GM10266 (cell line): ENCODE measurements around the gene PHF20.

Experiments
- DNase-seq: peaks from one replicate; pipeline ENCODE4 v3.0.0; 2012; ENCODE audit errors: extremely low spot score
- TF ChIP-seq, protein P1 (sequence below): IDR thresholded peaks from 2 replicates; pipeline ENCODE4 v1.5.1; 2012; ENCODE audit warnings: mild to moderate bottlenecking, low read depth; ENCODE audit not compliant: control insufficient read depth, insufficient read depth; ENCODE audit errors: missing control alignments

The PHF20 gene

DNA sequence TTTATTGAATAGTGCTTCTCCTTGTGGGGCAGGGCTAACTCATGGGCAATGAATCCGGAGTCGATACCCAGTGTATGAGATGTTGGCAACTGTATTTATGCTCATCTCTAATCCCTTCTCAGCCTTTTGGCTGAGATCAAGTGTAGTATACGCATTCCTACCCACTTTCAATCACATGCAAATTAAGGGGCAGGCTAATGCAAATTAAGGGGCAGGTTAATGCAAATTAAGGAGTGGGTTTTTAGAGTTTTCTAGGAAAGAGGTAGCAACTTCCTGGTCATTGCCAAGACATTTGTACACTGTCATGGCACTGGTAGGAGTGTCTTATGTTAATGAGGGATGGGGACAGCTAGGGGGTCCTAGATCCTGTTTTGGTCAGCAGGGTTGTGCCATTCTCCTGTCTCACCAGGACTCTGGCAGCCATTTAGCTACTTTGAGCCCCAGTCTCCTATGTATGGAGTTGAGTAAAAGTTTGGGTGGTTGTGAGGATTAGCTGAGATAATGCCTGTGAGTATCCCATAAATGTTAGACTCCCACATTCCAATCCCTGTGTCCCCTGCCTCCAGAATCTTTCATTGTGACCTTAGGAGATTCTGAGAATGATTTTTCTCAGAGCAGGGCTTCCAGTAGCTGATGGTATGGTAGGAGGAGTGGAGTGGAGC lies 196.3 kb downstream of the PHF20 start, which contains the start of gene CNBD2:
Gene CNBD2 (plus strand): TSS at position 612 of the 662 bp plus-strand sequence. CDS start 173 bp downstream, outside the sequence.
- DNase-seq = no peak
- TF ChIP-seq, protein P1, sequence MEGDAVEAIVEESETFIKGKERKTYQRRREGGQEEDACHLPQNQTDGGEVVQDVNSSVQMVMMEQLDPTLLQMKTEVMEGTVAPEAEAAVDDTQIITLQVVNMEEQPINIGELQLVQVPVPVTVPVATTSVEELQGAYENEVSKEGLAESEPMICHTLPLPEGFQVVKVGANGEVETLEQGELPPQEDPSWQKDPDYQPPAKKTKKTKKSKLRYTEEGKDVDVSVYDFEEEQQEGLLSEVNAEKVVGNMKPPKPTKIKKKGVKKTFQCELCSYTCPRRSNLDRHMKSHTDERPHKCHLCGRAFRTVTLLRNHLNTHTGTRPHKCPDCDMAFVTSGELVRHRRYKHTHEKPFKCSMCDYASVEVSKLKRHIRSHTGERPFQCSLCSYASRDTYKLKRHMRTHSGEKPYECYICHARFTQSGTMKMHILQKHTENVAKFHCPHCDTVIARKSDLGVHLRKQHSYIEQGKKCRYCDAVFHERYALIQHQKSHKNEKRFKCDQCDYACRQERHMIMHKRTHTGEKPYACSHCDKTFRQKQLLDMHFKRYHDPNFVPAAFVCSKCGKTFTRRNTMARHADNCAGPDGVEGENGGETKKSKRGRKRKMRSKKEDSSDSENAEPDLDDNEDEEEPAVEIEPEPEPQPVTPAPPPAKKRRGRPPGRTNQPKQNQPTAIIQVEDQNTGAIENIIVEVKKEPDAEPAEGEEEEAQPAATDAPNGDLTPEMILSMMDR = no peak

DNA sequence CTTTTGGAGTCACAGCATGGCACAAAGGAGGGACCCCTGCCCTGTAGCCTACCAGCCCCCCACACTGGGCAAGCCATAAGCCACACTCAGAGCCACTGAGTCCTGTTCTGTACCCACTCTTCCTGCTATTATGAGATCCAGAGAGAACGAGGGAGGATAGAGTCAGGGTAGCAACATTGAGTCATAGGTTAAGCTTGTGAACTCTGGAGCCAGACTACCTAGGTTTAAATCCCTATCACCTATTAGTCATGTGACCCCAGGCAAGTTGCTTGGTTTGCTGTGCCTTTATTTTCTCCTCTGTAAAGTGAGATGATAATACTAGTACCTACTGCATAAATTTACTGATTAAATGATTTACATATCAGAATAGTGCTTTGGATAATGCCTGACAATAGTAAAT lies 197.1 kb downstream of the PHF20 start:
- no peak for DNase-seq
- TF ChIP-seq, protein P1 = no peak

DNA sequence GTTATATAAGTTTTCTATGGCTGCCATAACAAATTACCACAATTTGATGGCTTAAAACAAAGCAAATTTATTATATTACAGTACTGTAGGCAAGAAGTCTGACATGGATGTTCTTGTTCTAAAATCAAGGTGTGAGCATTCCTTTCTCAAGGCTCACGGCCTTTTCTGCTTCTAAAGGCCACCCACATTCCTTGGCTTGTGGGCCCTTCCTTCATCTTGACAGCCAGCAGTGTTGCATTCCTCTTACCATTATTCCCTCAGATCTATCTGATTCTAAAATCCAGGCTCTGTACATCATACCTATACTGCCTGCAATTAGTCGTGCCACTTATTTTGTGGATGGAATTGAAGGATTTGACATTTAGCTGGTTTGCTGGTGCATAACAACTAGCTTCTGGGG lies 200.2 kb downstream of the PHF20 start:
- DNase-seq = no peak
- TF ChIP-seq, protein P1 = no peak

DNA sequence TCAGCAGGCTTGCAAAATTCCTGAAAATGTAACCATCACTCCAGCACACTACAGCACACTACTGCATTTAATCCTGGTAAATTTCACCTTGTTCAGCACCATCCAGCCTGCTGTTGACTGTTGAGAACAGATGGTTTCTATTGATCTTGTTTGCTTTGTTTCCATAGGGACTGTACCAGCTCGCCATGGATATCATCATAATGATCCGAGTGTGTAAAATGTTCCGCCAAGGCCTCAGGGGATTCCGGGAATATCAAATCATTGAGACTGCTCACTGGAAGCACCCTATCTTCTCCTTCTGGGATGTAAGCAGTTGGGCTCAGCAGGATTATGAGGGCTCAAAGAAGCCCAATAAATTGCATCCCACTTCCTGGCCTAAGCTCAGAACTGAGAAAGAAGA lies 200.6 kb downstream of the PHF20 start:
- TF ChIP-seq, protein P1 = no peak
- DNase-seq = no peak

DNA sequence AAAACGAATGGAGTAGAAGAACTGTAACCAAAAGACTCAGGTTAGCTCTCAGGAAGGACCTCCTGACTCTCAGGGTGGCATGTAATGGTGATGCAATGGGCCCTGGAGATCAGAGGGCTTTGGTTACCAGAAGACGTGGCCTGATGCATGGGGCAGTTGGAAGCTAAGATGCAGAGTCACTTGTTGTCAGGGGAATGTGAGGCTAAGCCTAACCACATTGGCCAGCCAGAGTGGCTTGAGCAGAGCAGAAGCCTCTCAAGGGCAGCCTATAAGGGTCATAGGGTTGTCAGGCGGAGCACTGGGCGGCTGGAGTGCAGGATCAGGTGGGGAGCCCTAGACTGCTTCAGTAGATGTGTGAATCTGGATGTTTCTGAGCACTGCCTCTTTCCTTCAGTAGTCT lies 202.4 kb downstream of the PHF20 start:
- DNase-seq = no peak
- TF ChIP-seq, protein P1 = no peak

DNA sequence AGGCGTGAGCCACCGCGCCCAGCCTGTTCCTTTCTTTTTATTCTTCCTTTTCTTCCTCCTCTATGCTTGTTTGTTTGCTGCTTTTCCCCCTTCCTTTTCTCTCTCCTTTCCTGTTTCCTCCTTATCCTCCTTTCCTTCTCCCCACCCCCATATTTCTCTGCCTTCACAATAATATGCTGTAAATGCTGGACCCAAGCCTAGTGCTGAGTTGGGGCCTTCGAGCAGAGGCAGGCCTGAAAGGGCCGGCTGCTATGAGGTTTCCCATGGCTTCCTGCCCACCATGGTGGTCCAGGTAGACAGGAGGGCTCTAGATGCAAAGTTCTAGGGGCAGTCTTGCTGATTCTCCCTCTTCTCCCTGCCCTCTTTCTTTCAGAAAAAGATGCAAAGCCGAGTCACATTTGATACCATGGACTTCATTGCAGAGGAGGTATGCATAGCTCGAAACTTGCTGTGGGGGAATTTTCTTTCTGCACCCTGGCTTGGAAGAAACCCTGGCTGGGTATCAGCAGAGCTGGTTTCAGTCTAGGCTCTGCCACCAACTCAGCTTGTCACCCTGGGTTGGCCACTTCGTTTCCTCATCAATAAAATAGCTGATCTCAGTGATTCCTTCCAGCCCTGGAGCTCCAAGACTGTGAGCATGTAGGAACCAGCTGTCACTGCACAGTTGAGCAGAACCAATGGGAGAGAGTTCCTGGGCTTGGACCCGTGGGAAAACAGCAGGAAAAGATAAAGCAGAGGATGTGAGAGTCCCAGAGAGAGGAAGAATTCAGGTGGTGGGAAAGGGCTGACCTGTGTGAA lies 204.0 kb downstream of the PHF20 start:
- TF ChIP-seq, protein P1 = no peak

DNA sequence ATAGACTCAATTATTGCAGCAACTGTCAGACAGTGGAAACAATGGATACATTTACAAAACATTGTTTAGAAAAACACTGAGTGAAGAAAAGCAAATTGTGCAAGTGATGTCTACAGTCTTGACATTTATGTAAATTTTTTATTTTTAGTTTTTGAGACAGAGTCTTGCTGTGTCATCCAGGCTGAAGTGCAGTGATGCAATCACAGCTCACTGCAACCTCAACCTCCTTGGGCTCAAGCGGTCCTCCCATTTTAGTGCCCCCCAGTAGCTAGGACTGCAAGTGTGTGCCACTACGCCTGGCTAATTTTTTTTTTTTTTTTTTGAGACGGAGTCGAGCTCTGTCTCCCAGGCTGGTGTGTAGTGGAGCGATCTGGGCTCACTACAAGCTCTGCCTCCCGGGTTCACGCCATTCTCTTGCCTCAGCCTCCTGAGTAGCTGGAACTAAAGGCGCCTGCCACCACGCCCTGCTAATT lies 206.3 kb downstream of the PHF20 start:
- DNase-seq = no peak
- TF ChIP-seq, protein P1 = no peak

More for the DNA sequence above, 204.0 kb downstream of the PHF20 start:
- DNase-seq = no peak
